Medulla oblongata (tissue), 1 donor: ENCODE data around the gene FAM168B.
"Not testable (repeated sequence)": the region's sequence is repeated elsewhere in the genome, so short reads cannot be mapped to it uniquely, and the experiment has no call there.

Experiments
- DNase-seq: peaks from one replicate; pipeline ENCODE4 v3.0.0-alpha.2; 2015; ENCODE audit errors: extremely low spot score

Gene FAM168B, protein sequence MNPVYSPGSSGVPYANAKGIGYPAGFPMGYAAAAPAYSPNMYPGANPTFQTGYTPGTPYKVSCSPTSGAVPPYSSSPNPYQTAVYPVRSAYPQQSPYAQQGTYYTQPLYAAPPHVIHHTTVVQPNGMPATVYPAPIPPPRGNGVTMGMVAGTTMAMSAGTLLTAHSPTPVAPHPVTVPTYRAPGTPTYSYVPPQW

DNA sequence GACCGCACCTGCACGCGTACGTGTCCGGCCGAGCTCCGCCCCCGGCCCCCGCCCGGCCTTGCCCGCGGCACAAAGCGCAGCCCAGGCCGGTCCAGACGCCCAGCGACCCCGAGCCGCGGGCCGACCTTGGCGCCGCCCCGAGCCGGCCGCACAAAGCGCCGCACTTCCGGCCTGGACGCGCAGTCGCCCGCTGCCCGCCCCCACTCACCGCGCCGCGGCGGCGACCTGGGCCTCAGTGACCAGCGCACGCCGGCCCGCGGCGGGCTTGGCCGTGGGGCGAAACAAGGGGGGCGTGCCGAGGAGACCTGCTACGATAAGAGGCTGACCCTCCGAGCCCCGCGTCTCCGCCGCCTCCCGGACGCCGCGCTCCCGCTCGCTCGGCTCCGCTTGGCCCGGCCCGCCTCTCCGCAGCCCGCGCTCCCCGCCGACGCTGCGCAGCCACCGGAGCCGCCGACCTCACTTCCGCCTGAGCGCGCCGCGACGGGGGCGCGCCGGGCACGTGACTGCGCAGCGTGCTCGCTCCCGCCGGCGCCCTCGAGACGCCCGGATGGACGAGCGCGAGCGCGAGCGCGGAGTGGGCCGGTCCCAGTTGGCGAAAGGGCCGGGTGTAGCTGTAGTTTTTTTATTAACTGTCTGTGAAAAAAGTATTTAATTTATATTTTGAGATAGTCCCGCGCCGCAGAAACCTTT is at the start of gene FAM168B:
TSS of gene FAM168B (minus strand) at position 455 of the 690 bp plus-strand sequence. CDS start 10,814 bp downstream, outside the sequence.
- peak; percentile 88 for DNase-seq

DNA sequence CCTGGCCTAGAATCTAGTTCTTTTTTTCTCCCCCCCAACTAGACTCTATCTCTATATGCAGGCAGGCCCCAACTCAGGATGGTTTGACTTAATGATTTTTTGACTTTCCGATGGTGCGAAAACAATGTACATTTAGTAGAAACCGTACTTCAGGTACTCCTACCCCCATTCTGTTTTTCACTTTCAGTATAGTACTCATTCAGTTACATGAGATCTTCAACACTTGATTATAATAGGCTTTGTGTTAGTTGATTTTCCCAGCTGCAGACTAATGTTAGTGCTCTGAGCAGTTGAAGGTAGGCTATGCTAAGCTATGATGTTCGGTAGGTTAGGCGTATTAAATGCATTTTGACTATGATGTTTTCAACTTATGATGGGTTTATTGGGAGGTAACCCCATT is 49.6 kb upstream of the FAM168B start:
- no peak for DNase-seq

DNA sequence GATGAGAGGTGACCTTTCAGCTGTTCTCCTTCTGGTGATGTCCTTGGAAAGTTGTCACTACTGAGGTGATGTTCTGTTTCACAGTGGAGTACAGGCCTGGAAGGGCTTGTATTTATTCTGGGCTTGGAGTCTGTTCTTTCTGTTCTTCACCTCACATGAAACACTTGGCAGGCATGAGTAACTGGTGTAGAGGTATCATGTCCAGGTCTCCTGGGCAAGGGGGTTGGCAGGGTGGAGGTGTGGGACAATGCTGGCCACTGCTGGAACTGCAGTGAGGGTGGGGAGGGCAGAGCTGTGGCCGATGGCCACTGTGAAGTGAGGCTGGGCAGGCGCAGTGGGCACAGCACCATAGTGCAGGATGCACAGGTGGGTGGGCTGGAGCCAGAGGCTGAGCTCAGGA is 47.3 kb upstream of the FAM168B start:
- DNase-seq: no peak

DNA sequence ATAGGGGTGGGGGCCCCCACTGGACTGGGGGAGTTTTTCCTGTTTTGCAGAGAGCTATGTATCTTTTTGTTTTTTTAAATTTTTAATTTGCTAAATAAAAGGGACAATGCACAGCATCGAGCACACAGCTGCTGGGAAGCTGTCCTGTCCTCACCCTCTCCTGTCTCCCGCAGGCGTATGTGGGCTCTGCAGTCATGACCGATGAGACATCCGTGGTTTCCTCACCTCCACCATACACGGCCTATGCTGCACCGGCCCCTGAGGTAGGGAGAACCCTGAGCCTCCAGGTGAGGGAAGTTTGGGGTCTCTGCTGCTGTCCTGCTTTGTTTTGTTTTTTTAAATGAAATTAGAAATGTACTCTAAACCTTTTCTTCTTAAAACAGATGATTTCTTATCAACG is 39.5 kb upstream of the FAM168B start:
- DNase-seq: no peak

DNA sequence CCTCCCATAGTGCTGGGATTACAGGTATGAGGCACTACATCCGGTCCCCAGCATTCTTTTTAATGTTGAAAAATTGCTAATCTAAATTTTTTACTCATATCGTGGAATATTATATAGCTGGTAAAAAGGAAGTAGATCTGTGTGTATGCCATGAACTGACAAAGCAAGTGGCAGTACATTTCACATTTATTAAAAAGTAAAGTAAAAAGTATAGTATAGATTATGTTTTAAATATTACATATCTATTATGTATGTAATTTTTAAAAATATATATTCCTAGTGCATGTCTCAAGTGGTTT is 37.0 kb upstream of the FAM168B start:
- no peak for DNase-seq

DNA sequence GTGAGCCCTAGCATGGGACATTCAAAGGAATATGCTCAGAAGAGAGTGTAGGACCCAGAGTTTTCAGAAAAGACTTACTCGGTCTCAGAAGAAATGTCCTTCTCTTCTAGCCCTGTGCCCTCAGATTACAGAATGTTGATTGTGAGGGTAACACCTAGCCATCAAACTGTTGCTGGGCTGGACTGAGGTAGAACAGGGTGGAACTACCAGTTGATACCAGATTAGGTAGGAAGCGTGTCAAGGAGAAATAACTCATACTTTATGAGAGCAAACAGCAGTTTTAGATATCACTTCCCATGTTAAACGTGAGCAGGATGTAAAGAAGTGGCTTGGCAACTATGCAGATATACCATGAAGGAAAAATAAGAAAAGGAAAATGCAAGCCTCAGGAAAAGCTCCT is 34.7 kb upstream of the FAM168B start:
- no peak for DNase-seq

DNA sequence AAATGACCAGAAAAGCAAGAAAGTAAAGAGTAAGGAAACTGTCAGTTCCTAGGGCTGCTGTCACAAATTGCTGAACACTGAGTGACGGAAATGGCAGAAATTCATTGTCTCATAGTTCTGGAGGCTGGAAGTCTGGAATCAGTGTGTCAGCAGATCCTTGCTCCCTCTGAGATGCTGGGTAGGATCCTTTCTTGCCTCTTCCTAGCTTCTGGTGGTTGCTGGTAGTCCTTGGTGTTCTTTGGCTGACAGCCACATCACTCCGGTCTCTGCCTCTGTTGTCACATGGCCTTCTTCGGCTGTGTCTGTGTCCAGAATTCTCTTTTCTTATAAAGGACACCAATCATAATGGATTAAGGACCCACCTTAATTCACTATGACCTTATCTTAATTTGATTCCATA is 33.8 kb upstream of the FAM168B start:
- no peak for DNase-seq

DNA sequence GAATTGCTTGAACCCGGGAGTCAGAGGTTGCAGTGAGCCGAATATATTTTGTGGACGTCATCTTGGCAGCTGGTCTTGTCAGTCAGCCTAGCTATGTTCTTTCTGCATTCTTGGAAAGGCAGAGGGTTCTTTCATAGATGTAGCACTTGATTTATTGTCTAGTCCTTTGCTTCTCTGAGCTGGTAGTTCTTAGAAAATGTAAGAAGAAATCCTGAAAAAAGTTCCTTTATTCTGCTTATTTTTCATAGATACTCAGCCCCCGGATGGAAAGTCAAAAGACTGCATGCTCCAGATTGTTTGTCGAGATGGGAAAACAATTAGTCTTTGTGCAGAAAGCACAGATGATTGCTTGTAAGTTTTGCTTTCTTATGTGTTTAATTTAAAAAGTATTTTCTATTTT is 33.2 kb upstream of the FAM168B start:
- DNase-seq: peak; percentile 55

DNA sequence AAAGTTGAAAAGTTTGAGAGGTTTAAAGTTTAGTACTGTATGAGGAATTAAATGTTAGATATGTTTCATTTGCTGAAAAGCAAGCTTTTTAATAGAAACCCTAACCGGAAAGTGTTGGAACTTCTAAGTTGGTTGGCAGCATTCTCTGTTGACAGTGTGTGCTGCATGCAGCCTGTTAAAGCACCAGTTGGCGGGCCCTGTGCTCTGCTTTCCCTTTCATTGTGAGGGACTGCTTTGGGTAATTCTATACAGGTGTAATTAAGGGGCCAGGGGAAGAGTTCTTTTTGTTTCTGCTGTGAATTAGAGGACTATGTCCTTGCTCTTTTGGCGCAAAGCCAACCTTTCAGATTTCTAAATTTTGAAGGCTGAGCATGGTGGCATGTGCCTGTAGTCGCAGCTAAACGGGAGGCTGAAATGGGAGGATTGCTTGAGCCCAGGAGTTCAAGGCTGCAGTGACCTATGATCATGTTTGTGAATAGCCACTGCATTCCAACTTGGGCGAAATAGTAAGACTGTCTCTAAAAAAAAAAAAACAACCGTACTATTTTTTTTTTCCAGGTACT is 32.0 kb upstream of the FAM168B start:
- DNase-seq: peak; percentile 65

DNA sequence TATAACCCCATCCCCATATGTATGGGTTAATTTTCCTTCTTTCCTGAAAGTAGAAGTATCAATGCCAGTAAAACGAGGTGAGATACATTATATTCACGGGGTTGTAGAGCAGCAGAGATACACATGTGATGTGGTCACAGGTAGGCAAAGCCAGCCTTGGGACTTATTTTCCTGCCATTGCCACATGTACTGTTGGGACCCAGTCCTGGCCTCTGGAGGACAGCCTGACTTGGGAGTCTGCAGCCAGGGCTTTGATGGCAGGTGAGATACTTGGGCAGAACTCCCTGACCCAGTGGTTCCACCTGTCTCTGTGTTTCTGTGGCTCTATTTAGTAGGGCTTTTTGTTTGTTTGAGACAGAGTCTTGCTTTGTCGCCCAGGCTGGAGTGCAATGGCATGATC is 29.9 kb upstream of the FAM168B start:
- no peak for DNase-seq

DNA sequence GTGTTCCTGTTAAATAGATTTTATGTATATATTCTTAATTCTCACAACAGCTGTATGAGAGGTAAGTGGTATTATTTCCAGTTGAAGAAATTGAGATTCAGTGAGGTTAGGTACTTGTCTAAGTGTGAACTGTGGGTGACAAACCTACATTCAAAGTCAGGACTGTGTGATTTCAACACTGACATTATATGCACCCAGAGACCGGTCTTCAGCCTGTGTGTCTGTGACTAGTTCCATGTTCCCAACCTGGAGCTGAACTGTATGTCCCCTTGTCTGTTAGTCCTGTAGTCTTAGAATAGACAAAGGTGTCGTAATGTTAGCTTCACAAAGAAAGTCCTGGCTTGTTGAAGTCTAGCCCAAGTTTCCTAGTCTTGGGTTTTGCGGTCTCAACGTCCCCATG is 29.2 kb upstream of the FAM168B start:
- DNase-seq: no peak

DNA sequence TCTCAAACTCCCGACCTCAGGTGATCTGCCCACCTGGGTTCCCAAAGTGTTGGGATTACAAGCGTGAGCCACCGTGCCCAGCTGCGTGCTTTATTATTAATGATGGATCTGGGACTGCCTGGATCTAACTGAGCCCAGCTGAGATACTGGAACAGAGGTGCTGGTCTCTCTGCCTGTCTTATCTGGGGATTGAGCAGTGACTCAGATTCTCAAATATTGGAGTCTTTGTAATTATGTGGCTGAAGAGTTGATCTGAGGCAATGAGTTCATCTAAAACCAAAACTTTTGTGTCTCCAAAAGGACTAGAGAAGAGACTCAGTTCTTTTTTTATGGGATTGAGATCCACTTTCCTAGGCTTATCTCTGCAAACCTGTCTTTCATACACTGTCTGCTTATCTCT is 28.2 kb upstream of the FAM168B start:
- DNase-seq: no peak

DNA sequence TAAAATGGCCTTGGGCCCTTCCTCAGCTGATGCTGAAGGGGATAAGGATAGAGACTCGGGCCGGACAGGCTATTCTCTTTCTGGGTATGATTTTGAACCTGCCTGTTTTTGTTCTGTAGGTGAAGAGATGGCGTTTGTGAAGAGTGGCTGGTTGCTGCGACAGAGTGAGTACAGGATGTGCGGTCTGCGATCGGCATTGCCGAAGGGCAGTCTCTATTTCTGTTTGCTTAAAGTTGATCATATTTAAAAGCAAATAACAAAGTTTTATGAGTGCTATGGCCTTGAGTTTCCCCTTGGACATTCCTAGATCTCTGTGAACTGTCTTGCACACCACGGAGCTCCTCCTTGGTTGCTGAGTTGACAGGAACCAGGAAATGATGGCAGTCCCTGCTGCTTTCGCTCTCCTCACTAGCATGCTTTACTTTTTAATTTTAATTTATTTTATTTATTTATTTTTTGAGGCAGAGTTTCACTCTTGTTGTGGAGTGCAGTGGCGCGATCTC is 27.6 kb upstream of the FAM168B start:
- DNase-seq: no peak

DNA sequence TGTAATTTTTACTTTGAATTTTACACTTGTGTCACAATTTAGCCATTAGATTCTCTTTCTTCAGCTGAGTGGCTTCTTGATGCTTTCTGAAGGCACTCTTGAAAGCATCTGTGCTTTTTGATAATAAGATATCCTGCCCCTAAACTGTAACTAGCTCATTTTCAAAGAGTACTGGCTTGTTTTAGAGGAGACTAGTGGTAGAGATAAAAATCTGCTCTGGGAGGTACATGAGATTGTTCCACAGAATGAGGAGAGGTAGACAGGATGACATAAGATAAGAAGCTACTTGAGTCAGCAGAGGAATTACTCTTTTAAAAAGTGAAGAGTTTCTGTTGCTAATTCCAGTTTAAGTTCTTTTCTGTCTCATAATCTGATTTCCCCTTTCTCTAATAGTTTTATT is 22.5 kb upstream of the FAM168B start:
- no peak for DNase-seq

DNA sequence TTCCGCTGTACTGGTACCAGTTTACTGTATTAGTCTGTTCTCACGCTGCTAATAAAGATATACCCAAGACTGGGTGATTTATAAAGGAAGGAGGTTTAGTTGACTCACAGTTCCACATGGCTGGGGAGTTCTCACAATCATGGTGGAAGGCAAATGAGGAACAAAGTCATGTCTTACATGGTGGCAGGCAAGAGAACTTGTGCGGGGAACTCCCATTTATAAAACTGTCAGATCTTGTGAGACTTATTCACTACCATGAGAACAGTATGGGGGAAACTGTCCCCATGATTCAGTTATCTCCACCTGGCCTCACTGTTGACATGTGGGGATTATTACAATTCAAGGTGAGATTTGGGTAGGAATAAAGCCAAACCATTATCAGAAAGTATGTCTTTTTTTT is 21.7 kb upstream of the FAM168B start:
- DNase-seq: not testable (repeated sequence)

DNA sequence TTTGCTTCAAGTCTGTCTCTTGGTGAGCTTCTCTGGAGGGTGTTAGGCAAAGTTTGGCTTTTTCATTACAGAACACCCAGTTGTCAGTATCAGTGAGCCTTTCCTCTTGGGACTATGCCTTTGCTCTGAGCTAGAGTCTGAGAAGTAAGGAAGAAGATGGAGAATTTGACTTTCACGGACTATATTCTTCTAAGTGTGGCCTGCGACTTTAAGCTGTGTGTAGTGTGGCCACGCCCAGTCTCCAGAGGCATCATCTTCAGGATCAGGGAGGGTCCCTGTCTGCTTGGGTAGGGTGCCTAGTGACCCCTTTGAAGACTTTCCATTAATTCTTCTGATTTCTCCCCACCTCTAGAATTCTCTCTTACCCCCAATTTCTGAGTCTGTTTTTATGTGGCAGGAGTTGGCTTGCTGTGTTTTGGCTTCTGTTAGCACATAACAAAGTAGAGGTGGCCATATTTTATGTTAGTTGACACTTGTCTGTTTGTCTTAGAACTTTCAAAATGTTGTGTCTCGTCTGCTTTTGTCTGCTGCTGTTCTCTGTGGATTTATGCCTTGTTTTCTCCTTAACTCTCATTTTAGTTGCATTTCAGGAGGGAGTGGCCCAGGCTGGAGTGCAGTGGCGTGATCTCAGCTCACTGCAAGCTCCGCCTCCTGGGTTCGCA is 20.4 kb upstream of the FAM168B start:
- DNase-seq: no peak

DNA sequence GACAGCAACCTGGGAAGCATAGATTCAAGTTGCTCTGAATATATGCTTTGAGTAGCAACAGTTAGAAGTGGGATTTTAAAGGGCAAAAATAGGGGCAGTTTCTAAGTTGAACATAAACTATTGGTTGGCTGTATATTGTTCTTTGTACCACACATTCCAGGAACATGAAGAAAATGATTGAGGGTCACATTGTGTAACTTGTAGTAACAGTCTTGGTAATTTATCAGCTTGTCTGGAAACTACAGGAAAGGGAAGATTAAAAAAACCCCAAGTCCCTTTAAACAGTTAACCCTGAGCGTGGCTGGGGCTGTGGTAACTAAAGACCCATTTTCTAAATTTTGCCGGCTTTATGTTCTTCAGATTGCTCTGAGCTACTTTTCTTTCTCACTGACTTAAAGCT is 19.3 kb upstream of the FAM168B start:
- DNase-seq: no peak

DNA sequence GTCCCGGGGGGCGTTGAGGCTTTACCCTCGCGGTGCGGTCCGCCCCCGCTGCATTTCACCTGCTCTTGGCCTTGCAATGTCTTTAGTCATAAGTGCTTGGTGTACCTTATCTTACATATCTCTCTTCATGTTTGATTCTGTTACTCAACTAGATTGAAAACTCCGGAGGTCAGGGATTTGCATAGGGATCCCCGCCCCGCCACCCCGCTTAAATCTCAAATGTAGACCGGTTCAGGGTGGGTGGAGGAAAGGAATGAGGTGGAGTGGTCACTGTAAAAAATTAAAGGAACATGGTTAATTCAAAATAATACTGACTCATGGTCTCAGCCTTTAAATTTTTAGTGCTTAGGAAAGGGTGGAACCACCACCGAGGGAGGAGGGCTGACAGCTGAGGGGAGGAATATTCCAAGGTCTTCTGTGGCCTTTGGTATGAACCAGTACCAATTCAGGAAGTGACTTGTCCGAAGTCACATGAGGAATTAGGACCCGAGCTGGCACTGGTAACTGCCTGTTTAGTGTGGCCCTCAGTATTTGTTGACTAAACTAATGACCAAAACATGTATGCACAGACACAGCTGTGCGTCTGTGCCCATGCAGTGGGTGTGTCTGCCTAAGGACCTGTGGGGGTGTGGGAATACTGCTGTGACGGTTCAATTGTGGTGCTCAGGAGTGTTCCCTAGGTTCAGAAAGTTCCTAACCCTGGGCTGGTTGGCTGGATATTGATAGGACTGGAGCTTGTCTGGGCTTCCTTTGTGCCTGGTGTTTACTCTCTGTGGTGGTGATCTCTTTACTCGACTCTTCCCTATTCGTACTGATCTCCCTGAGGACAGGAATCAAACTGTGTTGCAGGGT is 12.9 kb upstream of the FAM168B start:
- DNase-seq: peak; percentile 68

DNA sequence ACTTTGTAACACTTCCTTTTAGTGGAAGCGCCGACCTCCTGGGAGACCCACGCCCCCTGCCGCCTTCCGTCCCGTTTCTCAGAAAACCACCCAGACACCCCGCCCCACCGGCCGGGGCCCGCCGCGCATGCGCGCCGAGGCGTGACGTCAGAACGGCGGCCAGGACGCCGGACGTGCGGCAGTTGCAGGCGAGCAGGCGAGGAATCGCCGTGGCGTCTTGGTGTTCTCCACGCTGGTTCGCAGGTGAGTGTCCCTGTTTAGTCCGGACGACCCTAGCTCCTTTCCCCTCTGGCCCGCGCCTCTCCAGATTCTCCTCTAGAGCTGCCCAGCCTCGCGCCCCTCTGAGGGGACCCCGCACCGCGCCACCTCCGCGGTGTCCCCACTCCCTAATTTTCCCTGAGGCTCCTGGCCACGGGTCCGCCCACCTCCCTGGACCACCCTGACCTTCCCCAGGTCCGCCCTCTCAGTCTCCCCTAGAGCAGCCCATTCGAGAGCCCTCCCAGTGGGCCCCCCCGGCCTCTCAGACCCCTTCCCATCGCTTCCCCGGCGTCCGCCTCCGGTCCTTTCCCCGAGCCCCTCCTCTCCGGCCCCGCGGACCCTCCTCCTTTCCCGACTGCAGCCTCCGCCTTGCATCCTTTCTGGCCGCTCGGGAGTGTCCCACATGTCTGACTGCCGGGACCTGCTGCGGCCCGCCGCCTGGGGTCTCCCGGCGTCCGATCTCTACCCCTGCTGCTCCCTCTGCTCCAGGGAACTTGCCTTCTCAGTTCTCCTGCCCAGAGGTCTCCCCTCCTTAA is 12.1 kb upstream of the FAM168B start, which contains the start of gene PLEKHB2:
TSS of gene PLEKHB2 (plus strand) at position 181 of the 794 bp plus-strand sequence. CDS start 15,606 bp downstream, outside the sequence.
- DNase-seq: peak; percentile 93

DNA sequence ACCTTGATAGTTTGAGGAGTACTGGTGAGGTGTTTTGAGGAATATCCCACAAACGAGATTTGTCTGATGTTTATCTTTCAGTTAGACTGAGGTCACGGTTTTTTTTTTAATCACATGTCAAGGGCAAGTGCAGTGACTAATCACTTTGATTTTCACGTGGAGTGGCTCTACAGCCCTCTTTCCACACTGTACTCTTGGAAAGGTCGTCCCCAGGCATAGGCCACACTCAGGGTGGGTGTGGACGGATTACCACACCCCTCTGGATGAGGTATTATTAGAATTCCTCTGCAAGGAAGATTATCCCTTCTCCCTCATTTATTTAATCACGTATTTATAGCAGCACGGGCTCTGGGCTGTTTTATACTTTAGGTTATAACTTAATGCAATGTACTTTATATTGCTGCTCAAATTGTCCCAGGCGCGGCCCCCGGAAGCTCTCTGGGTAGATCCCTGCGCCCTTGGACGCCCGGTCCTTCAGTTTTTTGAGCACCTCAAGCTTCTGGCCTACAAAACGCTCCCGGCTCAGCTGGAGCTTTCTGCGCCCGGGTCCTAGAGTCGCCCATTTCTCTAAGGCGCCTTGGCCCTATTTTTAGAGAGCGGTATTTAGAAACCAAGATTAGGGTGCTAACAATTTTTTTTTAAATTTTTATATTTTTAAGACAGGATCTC is 11.4 kb upstream of the FAM168B start:
- peak; percentile 52 for DNase-seq
